ENCODE measurements around the gene KIAA1671. TPM values are rescaled to one million over a fixed set of nuclear protein-coding genes. Genes with fewer than 3 reads are reported as not detected.

The KIAA1671 gene
- total RNA-seq, 4 donors from 2014 or later, result 16.2 to 35.0 (median 21.7) TPM

DNA sequence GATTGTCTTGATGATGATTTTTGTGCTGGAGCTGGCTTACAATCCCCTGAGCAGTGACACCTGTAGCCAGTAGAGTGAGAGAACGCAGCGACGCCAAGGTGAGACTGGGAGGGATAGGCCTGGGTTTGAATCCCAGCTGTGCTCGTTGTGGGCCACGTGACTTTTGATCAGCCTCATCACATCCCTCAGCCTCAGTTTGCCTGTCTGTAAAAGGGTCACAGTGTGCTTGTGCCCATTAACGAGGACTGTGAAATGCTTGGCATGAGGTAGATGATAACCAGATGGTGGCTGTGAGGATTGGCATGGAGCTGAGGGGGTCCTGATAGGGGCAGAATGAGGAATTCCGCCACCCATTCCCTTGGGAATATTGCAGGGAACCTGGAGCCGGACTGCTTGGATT lies 9.6 kb downstream of the KIAA1671 start:
- H3K4me1 ChIP-seq, result peaks cover 11 to 23% of the 10 kb centered on the region in 2 donors
- H3K4me3 ChIP-seq, result no peak overlapping the region
- intact Hi-C loops (cut with DNase I; ENCODE audit: low total_unique reads) (no loop called here), in situ Hi-C loops (cut with MboI; ENCODE audit: low sequenced_read_pairs in 4 of 4) (no loop called here)
- no peak for DNase-seq
- no peaks in the 10 kb centered on the region for H3K9me3 ChIP-seq
- no peaks in the 10 kb centered on the region for H3K27me3 ChIP-seq
- ATAC-seq, result no peak
- no peak overlapping the region for H3K27ac ChIP-seq
- no peaks in the 10 kb centered on the region for H3K36me3 ChIP-seq
- TF ChIP-seq, protein P1, sequence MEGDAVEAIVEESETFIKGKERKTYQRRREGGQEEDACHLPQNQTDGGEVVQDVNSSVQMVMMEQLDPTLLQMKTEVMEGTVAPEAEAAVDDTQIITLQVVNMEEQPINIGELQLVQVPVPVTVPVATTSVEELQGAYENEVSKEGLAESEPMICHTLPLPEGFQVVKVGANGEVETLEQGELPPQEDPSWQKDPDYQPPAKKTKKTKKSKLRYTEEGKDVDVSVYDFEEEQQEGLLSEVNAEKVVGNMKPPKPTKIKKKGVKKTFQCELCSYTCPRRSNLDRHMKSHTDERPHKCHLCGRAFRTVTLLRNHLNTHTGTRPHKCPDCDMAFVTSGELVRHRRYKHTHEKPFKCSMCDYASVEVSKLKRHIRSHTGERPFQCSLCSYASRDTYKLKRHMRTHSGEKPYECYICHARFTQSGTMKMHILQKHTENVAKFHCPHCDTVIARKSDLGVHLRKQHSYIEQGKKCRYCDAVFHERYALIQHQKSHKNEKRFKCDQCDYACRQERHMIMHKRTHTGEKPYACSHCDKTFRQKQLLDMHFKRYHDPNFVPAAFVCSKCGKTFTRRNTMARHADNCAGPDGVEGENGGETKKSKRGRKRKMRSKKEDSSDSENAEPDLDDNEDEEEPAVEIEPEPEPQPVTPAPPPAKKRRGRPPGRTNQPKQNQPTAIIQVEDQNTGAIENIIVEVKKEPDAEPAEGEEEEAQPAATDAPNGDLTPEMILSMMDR (IDR thresholded peaks at IDR 0.05 in 4 of 5, conservative IDR thresholded peaks at IDR 0.05 in 1 of 5), result no peak
- TF ChIP-seq POLR2A (IDR thresholded peaks at IDR 0.05), result no peak

DNA sequence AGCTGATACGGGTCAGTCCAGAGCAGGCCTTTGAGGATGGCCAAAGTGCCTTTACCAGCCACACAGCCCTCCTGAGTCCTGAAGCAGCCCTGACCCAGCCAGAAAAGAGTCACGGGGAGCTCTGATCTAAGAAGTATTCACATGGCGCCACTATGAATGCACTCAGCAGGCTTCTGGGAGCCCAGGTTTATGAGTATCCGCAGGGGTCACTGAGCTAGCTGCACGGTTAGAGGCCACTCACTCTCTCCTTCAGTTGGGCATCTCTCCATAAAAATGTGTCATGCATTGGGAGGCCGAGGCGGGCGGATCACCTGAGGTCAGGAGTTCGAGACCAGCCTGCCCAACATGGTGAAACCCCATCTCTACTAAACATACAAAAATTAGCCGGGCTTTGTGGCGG lies 10.3 kb downstream of the KIAA1671 start:
- no peak for TF ChIP-seq POLR2A (IDR thresholded peaks at IDR 0.05)
- TF ChIP-seq, protein P1 (IDR thresholded peaks at IDR 0.05 in 4 of 5, conservative IDR thresholded peaks at IDR 0.05 in 1 of 5), result no peak

DNA sequence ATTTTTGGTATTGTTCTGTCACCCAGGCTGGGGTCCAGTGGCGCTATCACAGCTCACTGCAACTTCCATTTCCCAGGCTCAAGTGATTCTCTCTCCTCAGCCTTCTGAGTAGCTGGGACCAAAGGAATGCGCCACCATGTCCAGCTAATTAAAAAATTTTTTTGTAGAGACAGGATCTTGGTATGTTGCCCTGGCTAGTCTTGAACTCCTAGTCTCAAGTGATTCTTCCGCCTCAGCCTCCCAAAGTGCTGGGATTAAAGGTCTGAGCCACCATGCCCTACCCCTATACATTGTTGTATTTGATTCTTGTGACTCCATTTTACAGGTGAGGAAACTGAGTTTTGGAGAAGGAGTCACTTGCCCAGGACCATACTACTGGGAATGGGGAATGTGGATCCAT lies 11.9 kb downstream of the KIAA1671 start:
- DNase-seq, result no peak

More for the DNA sequence above, 10.3 kb downstream of the KIAA1671 start:
- Histone ChIP-seq H3K9me3 (no peaks in the 10 kb centered on the region), H3K4me3 (no peak overlapping the region), H3K27ac (peak overlapping the region in 2 of 4 donors; percentile 11 to 38), H3K36me3 (no peaks in the 10 kb centered on the region), H3K27me3 (no peaks in the 10 kb centered on the region), H3K4me1 (peaks cover 11 to 27% of the 10 kb centered on the region in 2 donors)
- ATAC-seq (no peak), DNase-seq (no peak)
- in situ Hi-C loops (cut with MboI; ENCODE audit: low sequenced_read_pairs in 4 of 4) (no loop called here), intact Hi-C loops (cut with DNase I; ENCODE audit: low total_unique reads) (no loop called here)

DNA sequence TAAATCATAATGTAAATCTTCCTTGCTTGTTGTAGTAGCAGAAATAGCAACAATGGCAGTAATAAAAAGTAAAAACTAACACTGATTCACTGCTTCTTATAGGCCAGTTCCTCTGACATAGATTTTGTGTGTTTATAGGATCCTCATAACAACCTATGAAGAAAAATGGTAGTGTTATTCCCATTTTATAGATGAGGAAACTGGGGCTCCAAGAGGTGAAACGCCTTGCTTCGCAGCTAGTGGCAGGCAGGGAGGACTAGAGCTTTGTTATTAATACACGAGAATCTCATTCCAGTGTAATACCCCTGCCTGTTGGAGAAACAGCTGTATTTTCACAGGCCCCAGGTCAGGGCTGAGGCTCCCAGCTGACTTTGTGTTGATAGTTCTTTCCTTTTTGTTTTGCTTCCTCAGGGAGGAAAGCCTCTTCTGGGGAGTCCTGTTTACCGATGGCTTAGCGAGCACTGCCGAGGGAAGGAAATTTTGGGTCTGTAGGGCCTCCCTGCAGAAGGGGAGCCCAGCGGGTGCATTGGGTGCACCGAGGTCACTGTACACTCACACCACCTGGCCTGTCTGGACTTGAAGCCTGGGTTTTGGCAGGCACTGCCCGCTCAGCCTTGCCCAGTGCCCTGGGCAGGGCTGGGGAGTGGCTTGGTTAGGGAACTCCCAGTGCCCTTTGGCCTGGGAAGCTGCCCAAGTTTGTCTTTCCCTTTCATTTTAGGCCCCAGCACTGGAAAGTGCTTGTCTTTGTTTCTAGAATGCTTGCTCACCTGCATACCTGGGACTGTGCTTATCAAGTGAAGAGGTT lies 13.5 kb downstream of the KIAA1671 start:
- peaks cover 21 to 54% of the 10 kb centered on the region in 2 donors for H3K4me1 ChIP-seq
- TF ChIP-seq, protein P1 (IDR thresholded peaks at IDR 0.05 in 4 of 5, conservative IDR thresholded peaks at IDR 0.05 in 1 of 5), result no peak
- TF ChIP-seq POLR2A (IDR thresholded peaks at IDR 0.05), result no peak
- no peaks in the 10 kb centered on the region for H3K27me3 ChIP-seq
- peak; percentile 29 to 73 for DNase-seq
- intact Hi-C loops (cut with DNase I; ENCODE audit: low total_unique reads) (no loop called here), in situ Hi-C loops (cut with MboI; ENCODE audit: low sequenced_read_pairs in 4 of 4) (no loop called here)
- peak; percentile 45 to 72 for ATAC-seq
- no peaks in the 10 kb centered on the region for H3K36me3 ChIP-seq
- H3K9me3 ChIP-seq, result no peaks in the 10 kb centered on the region
- H3K27ac ChIP-seq, result peak overlapping the region; percentile 22 to 79 (median 61)
- H3K4me3 ChIP-seq, result no peak overlapping the region

More for the DNA sequence above, 11.9 kb downstream of the KIAA1671 start:
- no peaks in the 10 kb centered on the region for H3K36me3 ChIP-seq
- in situ Hi-C loops (cut with MboI; ENCODE audit: low sequenced_read_pairs in 4 of 4) (no loop called here), intact Hi-C loops (cut with DNase I; ENCODE audit: low total_unique reads) (no loop called here)
- H3K27me3 ChIP-seq, result no peaks in the 10 kb centered on the region
- no peak overlapping the region for H3K4me3 ChIP-seq
- H3K4me1 ChIP-seq, result peaks cover 18 to 41% of the 10 kb centered on the region in 2 donors
- no peak for ATAC-seq
- peak overlapping the region in 1 of 4 donors; percentile 39 for H3K27ac ChIP-seq
- TF ChIP-seq, protein P1 (IDR thresholded peaks at IDR 0.05 in 4 of 5, conservative IDR thresholded peaks at IDR 0.05 in 1 of 5), result no peak
- no peak for TF ChIP-seq POLR2A (IDR thresholded peaks at IDR 0.05)
- no peaks in the 10 kb centered on the region for H3K9me3 ChIP-seq
